K562 (cell line): ENCODE results near the gene CDCA7. TPM values are rescaled to one million over a fixed set of nuclear protein-coding genes. Genes with fewer than 3 reads are reported as not detected.
A peak's percentile ranks its signal among the peaks of the same experiment; 100 is the strongest.

ENCODE experiments used
- ATAC-seq: fragments of 200-7000 bp; cut with Tn5 transposase; 3 replicates; pipeline ENCODE4 v1.9.1; 2020; ENCODE audit warnings: moderate library complexity
- BruUV-seq: library from RNA; stranded (reverse); fragments of 400-500 nt; replicated peaks from 2 replicates; lab custom pipeline; 2021; lab: Mats Ljungman, UMichigan
- CTCF ChIA-PET: fragments of 300-600 bp; formaldehyde crosslinking; extraction: SDS; loops from one replicate; lab custom pipeline; 2021; ENCODE audit warnings: low intra/inter-chr PET ratio; lab: Yijun Ruan, JAX
- POLR2A ChIA-PET: fragments of 300-600, 350-650 bp; sonication (Branson Sonifier 250); formaldehyde crosslinking; extraction: SDS; loops from one replicate; lab custom pipeline; 2021; ENCODE audit warnings: antibody characterized with exemption, inconsistent platforms; lab: Yijun Ruan, JAX
- DNase-seq, 4 experiments: peaks; one replicate each; pipeline versions ENCODE4 v3.0.0 to v3.0.0-alpha.2; 2011 to 2018; ENCODE audit warnings: low spot score in 3 of 4, mixed read lengths in 3 of 4; ENCODE audit errors: extremely low read depth in 1 of 4
- FAIRE-seq: peaks from 2 replicates; lab custom pipeline; 2011; peaks lifted over from hg19 to GRCh38; lab: Jason Lieb, UNC
- H2AFZ ChIP-seq: 2 replicates; pipeline ENCODE4 v1.6.0; 2011; ENCODE audit warnings: low read depth, low read length, control low read depth, inconsistent platforms
- H3K27ac ChIP-seq: fragments of 200-600 bp; 3 replicates; pipeline ENCODE4 v1.8.0; 2011; ENCODE audit warnings: low read depth, mild to moderate bottlenecking, control low read depth, inconsistent platforms, low read length, moderate library complexity, mixed read lengths; ENCODE audit errors: extremely low read depth
- H3K27me3 ChIP-seq, 2 experiments: fragments of 300-600 bp in 1 of 2; 2 replicates in 1 of 2; 3 replicates in 1 of 2; pipeline versions ENCODE4 v1.6.0 to v1.8.0; 2011; ENCODE audit warnings: inconsistent platforms in 2 of 2, low read length in 2 of 2, mild to moderate bottlenecking in 1 of 2, mixed read lengths in 1 of 2, moderate library complexity in 1 of 2; ENCODE audit not compliant: control insufficient read depth in 2 of 2, insufficient read depth in 2 of 2
- H3K36me3 ChIP-seq: fragments of 300-600 bp; 3 replicates; pipeline ENCODE4 v1.8.0; 2011; ENCODE audit warnings: mild to moderate bottlenecking, low read length, inconsistent platforms; ENCODE audit not compliant: control insufficient read depth, insufficient read depth
- H3K4me1 ChIP-seq, 2 experiments: fragments of 200-600 bp in 1 of 2; replicated peaks in 1 of 2; 2 replicates in 1 of 2; 3 replicates in 1 of 2; pipeline versions ENCODE4 v1.5.1 to v1.8.0; 2011; ENCODE audit warnings: inconsistent platforms in 2 of 2, low read length in 2 of 2, mild to moderate bottlenecking in 1 of 2, mixed read lengths in 1 of 2, moderate library complexity in 1 of 2; ENCODE audit not compliant: control insufficient read depth in 2 of 2, insufficient read depth in 2 of 2
- H3K4me2 ChIP-seq: 2 replicates; pipeline ENCODE4 v1.6.1; 2011; ENCODE audit warnings: low read length, control low read depth, inconsistent platforms, mixed read lengths; ENCODE audit not compliant: insufficient read depth
- H3K4me3 ChIP-seq: fragments of 200-600 bp; sonication (generic), shearing (Covaris generic); 2 replicates; pipeline ENCODE4 v1.5.1; 2016; ENCODE audit warnings: control low read depth, inconsistent platforms
- H3K79me2 ChIP-seq: fragments of 200-600 bp; 3 replicates; pipeline ENCODE4 v1.8.0; 2011; ENCODE audit warnings: low read length, inconsistent platforms; ENCODE audit not compliant: control insufficient read depth, insufficient read depth
- H3K9ac ChIP-seq, 2 experiments: 2 replicates each; pipeline versions ENCODE4 v1.6.0 to v1.6.1; 2011; ENCODE audit warnings: low read depth in 2 of 2, low read length in 2 of 2, control low read depth in 1 of 2, inconsistent platforms in 1 of 2, mild to moderate bottlenecking in 1 of 2, mixed read lengths in 1 of 2; ENCODE audit not compliant: insufficient read depth in 1 of 2
- H3K9me1 ChIP-seq: one replicate; pipeline ENCODE4 v1.6.0; 2011; ENCODE audit warnings: inconsistent platforms, mild to moderate bottlenecking, low read length, moderate library complexity; ENCODE audit not compliant: control insufficient read depth, insufficient read depth
- H3K9me3 ChIP-seq: replicated peaks from 2 replicates; pipeline ENCODE4 v1.5.1; 2011; ENCODE audit warnings: low read depth, low read length, inconsistent platforms; ENCODE audit not compliant: control insufficient read depth, insufficient read depth
- H4K20me1 ChIP-seq: replicated peaks from 2 replicates; pipeline ENCODE4 v1.6.1; 2011; ENCODE audit warnings: low read length, inconsistent platforms, mixed read lengths; ENCODE audit not compliant: control insufficient read depth, insufficient read depth
- CUX1 ChIP-seq: fragments of 200-800 bp; sonication (Bioruptor generic); IDR thresholded peaks from 2 replicates; pipeline ENCODE4 v1.6.1; 2016; ENCODE audit warnings: missing genetic modification characterization, missing compliant biosample characterization
- FOXM1 ChIP-seq, 2 experiments: fragments of 450-650 bp in 1 of 2; sonication (generic) in 1 of 2; formaldehyde crosslinking in 1 of 2; IDR thresholded peaks; 2 replicates each; pipeline versions ENCODE4 v1.6.1 to v1.9.0; 2017 to 2022; ENCODE audit warnings: low read depth in 2 of 2, mild to moderate bottlenecking in 2 of 2, missing genetic modification reagents in 1 of 2, moderate library complexity in 1 of 2
- FUS ChIP-seq: fragments of 200-400 bp; formaldehyde crosslinking; optimal IDR thresholded peaks from 2 replicates; pipeline ENCODE3; 2017; ENCODE audit warnings: low read depth, low read length
- MYBL2 ChIP-seq, 2 experiments: fragments of 450-650 bp in 1 of 2; sonication (generic) in 1 of 2; formaldehyde crosslinking in 1 of 2; IDR thresholded peaks; 2 replicates each; pipeline versions ENCODE4 v1.6.1 to v1.8.1; 2017 to 2022; ENCODE audit warnings: borderline replicate concordance in 1 of 2, inconsistent platforms in 1 of 2, low read depth in 1 of 2, mild to moderate bottlenecking in 1 of 2, missing genetic modification reagents in 1 of 2, moderate library complexity in 1 of 2
- RNF2 ChIP-seq: sonication (generic); IDR thresholded peaks from 2 replicates; pipeline ENCODE4 v1.6.1; 2016
- SMARCA5 ChIP-seq: fragments of 450-650 bp; IDR thresholded peaks from 2 replicates; pipeline ENCODE4 v1.6.1; 2016
- SPI1 ChIP-seq: IDR thresholded peaks from 2 replicates; pipeline ENCODE4 v1.6.1; 2011; ENCODE audit warnings: low read depth, low read length, control low read depth, borderline replicate concordance
- YBX1 ChIP-seq: fragments of 450-650 bp; IDR thresholded peaks from 2 replicates; pipeline ENCODE4 v1.7.1; 2016; ENCODE audit warnings: mild to moderate bottlenecking
- WGBS: fragments of 100-300 bp; shearing (Covaris generic); methylation state at CpG from one replicate; pipeline ENCODE4 v1.1.6; 2016; ENCODE audit warnings: low coverage, mixed read lengths; ENCODE audit not compliant: insufficient coverage; ENCODE audit errors: missing lambda C conversion rate; 5-methylcytosine and 5-hydroxymethylcytosine counted together
- in situ Hi-C: fragments of 300-500 bp; cut with MboI; formaldehyde crosslinking; loops from 4 replicates; pipeline ENCODE4 v1.15.0; 2018; ENCODE audit warnings: inconsistent platforms, mixed read lengths
- intact Hi-C: fragments of 100-400 bp; cut with micrococcal nuclease; formaldehyde crosslinking; loops from 2 replicates; pipeline ENCODE4 v1.14.2; 2022
- polyA plus RNA-seq, 8 experiments: library from polyadenylated mRNA; depleted of rRNA in 4 of 8; stranded (reverse) in 5 of 8; unstranded in 3 of 8; fragments of >200 nt; fragmentation: Nextera tagmentation in 2 of 8; fragmentation: Illumina TruSeq in 1 of 8; extraction: Ambion mirVana in 2 of 8; extraction: Trizol in 1 of 8; gene quantifications; 2 replicates each; pipeline versions ENCODE4 v1.2.1 to v1.2.3, GENCODE V29; 2011 to 2014; ENCODE audit warnings: inconsistent platforms in 1 of 8, missing spikeins in 1 of 8
- total RNA-seq, 7 experiments: library from RNA; depleted of rRNA in 6 of 7; stranded (reverse); fragments of >200 nt in 6 of 7; fragmentation: Illumina TruSeq in 2 of 7; extraction: Trizol in 2 of 7; gene quantifications; 2 replicates each; pipeline versions ENCODE4 v1.2.1 to v1.2.3, GENCODE V29; 2011 to 2021; ENCODE audit warnings: low replicate concordance in 1 of 7

Gene CDCA7
- total and polyA plus RNA-seq, 9 of the 15 experiments (the other 6 are each of a cell fraction or from before 2014, with no cell fraction given) = 28.5 to 122 (median 51.0) TPM

DNA sequence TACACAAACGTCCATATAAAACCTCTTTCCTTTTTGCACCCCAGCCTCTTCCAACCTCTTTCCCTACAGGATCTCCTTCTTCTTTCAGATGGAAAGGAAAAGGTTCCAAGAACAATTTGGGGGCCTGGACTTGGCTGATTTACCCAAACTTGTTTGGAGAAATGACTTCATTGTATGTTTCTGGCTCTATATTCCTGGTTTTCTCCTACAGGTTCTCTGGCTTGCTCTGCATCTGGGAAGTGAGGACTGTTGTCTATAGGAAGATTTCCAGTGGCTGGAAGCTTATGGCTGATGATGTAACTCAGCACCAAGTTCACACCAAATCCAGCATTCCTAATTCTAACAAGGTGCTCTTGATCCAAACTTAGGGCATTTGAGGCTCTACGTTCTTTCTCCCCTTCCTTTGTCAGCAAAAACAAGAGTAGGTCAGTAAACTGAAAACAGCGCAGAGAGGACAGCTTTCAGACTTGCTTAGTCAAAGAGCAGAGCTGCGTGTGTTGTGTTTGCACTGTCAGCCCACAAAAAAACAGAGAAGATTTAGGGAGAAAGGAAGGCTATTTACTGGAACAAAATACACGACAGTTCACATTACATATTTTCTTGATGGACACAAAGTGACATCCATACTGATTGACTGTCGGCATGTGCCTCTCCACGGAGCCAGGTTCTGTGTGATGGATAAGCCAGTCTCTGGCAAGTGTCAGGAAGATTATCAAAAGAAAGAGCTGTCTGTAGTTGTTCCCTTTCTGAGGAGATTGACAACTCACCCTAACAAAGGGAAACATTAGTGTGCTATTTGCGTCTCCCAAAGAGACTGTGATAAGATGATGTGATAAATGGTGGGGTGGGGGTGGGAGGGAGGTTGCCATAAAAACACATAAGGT, 39.7 kb downstream of the CDCA7 start (continued):
- TF ChIP-seq CUX1 (CRISPR knock-in tag) = no peak

- intact Hi-C loops = no loop called here
- no peak for FAIRE-seq
- H3K27ac ChIP-seq = no peak overlapping the region
- no peaks in the 10 kb centered on the region for H3K9me3 ChIP-seq
- H3K79me2 ChIP-seq = no peaks in the 10 kb centered on the region
- H3K4me2 ChIP-seq = no peak overlapping the region; the same call in 1 of the 2 replicates
- peak in 1 of 4 experiments; percentile 17 for DNase-seq
- no peaks in the 10 kb centered on the region for H4K20me1 ChIP-seq
- no TSS peak for BruUV-seq
- H3K4me3 ChIP-seq = no peak overlapping the region
- H3K9ac ChIP-seq = no peak overlapping the region
- H3K27me3 ChIP-seq = peaks cover 35 to 44% of the 10 kb centered on the region in 2 experiments
- in situ Hi-C loops = no loop called here
- POLR2A ChIA-PET = no interaction called here
- ATAC-seq = peak; percentile 61
- no peaks in the 10 kb centered on the region for H3K9me1 ChIP-seq
- CTCF ChIA-PET = no interaction called here
- WGBS = 2% methylated on average over 16 of the region's 16 CpGs
- peak overlapping the region; percentile 66 for H2AFZ ChIP-seq
- H3K4me1 ChIP-seq = 0 out of 5 replicates have a peak, but pooled peaks cover 0 to 2% of the 10 kb centered on the region in 2 experiments
- no peaks in the 10 kb centered on the region for H3K36me3 ChIP-seq
- peak; percentile 47; the same call in 1 of the 2 replicates for TF ChIP-seq RNF2
- peak; percentile 95 for TF ChIP-seq SPI1
- 0 out of 2 replicates have a peak, but pooled peaks have one; percentile 37 for TF ChIP-seq MYBL2 (IDR thresholded peaks at IDR 0.05; ENCODE audit: low read depth)
- no peak for TF ChIP-seq MYBL2 (CRISPR knock-in tag; IDR thresholded peaks at IDR 0.05; ENCODE audit: borderline replicate concordance)
- TF ChIP-seq FOXM1 (IDR thresholded peaks at IDR 0.05; ENCODE audit: low read depth) = peak; percentile 50; the same call in 1 of the 2 replicates
- TF ChIP-seq FOXM1 (CRISPR knock-in tag; IDR thresholded peaks at IDR 0.05; ENCODE audit: low read depth) = no peak
- TF ChIP-seq SMARCA5 = no peak
- TF ChIP-seq YBX1 = no peak
- no peak for TF ChIP-seq FUS
Observed at GRCh38 chr2:173395567-173396351, 41.1 kb downstream of the CDCA7 start.
